Left ventricle myocardium inferior (tissue), 1 donor: ENCODE results near the gene ASH1L. TPM values are rescaled to one million over a fixed set of nuclear protein-coding genes. Genes with fewer than 3 reads are reported as not detected.
A peak's percentile ranks its signal among the peaks of the same experiment; 100 is the strongest.
"Not testable (repeated sequence)": the region's sequence is repeated elsewhere in the genome, so short reads cannot be mapped to it uniquely, and the experiment has no call there.

Source experiments
- DNase-seq: peaks from one replicate; pipeline ENCODE4 v3.0.0-alpha.2; 2020
- H3K27ac ChIP-seq: fragments of 200-600 bp; replicated peaks from 2 replicates; pipeline ENCODE4 v1.8.0; 2021
- H3K27me3 ChIP-seq: fragments of 200-600 bp; 2 replicates; pipeline ENCODE4 v1.8.0; 2021; ENCODE audit warnings: low read depth
- H3K36me3 ChIP-seq: fragments of 200-600 bp; 2 replicates; pipeline ENCODE4 v1.8.0; 2021
- H3K4me1 ChIP-seq: fragments of 200-600 bp; 2 replicates; pipeline ENCODE4 v1.8.0; 2021
- H3K4me3 ChIP-seq: fragments of 200-600 bp; 2 replicates; pipeline ENCODE4 v1.8.0; 2021; ENCODE audit warnings: mild to moderate bottlenecking, moderate library complexity
- H3K9me3 ChIP-seq: fragments of 200-600 bp; replicated peaks from 2 replicates; pipeline ENCODE4 v1.8.0; 2021
- CTCF ChIP-seq: fragments of 200-600 bp; IDR thresholded peaks from 2 replicates; pipeline ENCODE4 v1.8.0; 2021; ENCODE audit warnings: antibody characterized with exemption, mild to moderate bottlenecking, borderline replicate concordance
- intact Hi-C: fragments of 100-400 bp; cut with micrococcal nuclease; formaldehyde crosslinking; loops from one replicate; pipeline ENCODE4 v1.11.0; 2022
- total RNA-seq: library from RNA; stranded (reverse); fragmentation: NEBNext Ultra II Directional; extraction: Animal tissue kit (Norgen Biotek cat#: 25700); gene quantifications from one replicate; pipeline ENCODE4 v1.2.1, GENCODE V29; 2021
- donor health status: DM: no; HTN: yes; CAD: no; lungs with severe emphysema.

Gene ASH1L
- total RNA-seq, 1 donor from 2014 or later: 38.7 TPM

- peak overlapping the region; percentile 26 for H3K4me3 ChIP-seq
These were observed 36.3 kb upstream of the ASH1L start for GRCh38 chr1:155598842-155599331.

GRCh38 chr1:155596864-155597263, 34.3 kb upstream of the ASH1L start:
- TF ChIP-seq CTCF: no peak
- no peak overlapping the region for H3K4me3 ChIP-seq
- no peaks in the 10 kb centered on the region for H3K36me3 ChIP-seq
- H3K4me1 ChIP-seq: peaks cover 5% of the 10 kb centered on the region
- no peaks in the 10 kb centered on the region for H3K9me3 ChIP-seq
- intact Hi-C loops: no loop called here
- no peak for DNase-seq
- H3K27me3 ChIP-seq: peaks cover 7% of the 10 kb centered on the region
- H3K27ac ChIP-seq: no peak overlapping the region

More at GRCh38 chr1:155598842-155599331, 36.3 kb upstream of the ASH1L start:
- DNase-seq: no peak
- TF ChIP-seq CTCF: no peak
- Histone ChIP-seq H3K4me1 (peaks cover 5% of the 10 kb centered on the region), H3K9me3 (no peaks in the 10 kb centered on the region), H3K27me3 (peaks cover 8% of the 10 kb centered on the region), H3K36me3 (no peaks in the 10 kb centered on the region), H3K27ac (no peak overlapping the region)
- intact Hi-C loops: no loop called here

GRCh38 chr1:155595877-155596474, 33.4 kb upstream of the ASH1L start:
- H3K27me3 ChIP-seq, H3K4me1 ChIP-seq, H3K27ac ChIP-seq, H3K36me3 ChIP-seq, H3K4me3 ChIP-seq, H3K9me3 ChIP-seq, DNase-seq, intact Hi-C loops: not testable (repeated sequence)

GRCh38 chr1:155591770-155592169, 29.2 kb upstream of the ASH1L start:
- Histone ChIP-seq H3K36me3 (no peaks in the 10 kb centered on the region), H3K9me3 (no peaks in the 10 kb centered on the region), H3K27ac (no peak overlapping the region), H3K4me3 (no peak overlapping the region), H3K27me3 (no peaks in the 10 kb centered on the region), H3K4me1 (no peaks in the 10 kb centered on the region)
- no peak for DNase-seq
- TF ChIP-seq CTCF: peak; percentile 68
- intact Hi-C loops: no loop called here

- H3K27me3 ChIP-seq, DNase-seq, H3K36me3 ChIP-seq, H3K4me1 ChIP-seq, intact Hi-C loops, H3K9me3 ChIP-seq, H3K4me3 ChIP-seq, H3K27ac ChIP-seq: not testable (repeated sequence)
These were observed 28.1 kb upstream of the ASH1L start for GRCh38 chr1:155590516-155591247.

- H3K27me3 ChIP-seq, H3K36me3 ChIP-seq, DNase-seq, H3K4me1 ChIP-seq, H3K4me3 ChIP-seq, H3K27ac ChIP-seq, intact Hi-C loops, H3K9me3 ChIP-seq: not testable (repeated sequence)
These were observed 26.7 kb upstream of the ASH1L start for GRCh38 chr1:155589282-155589681.

GRCh38 chr1:155583846-155584245, 21.2 kb upstream of the ASH1L start:
- H3K4me1 ChIP-seq, intact Hi-C loops, H3K4me3 ChIP-seq, DNase-seq, H3K27me3 ChIP-seq, H3K27ac ChIP-seq, H3K36me3 ChIP-seq, H3K9me3 ChIP-seq: not testable (repeated sequence)

GRCh38 chr1:155575608-155576007, 13.0 kb upstream of the ASH1L start:
- intact Hi-C loops, H3K4me1 ChIP-seq, H3K27ac ChIP-seq, H3K4me3 ChIP-seq, H3K9me3 ChIP-seq, H3K27me3 ChIP-seq, H3K36me3 ChIP-seq, DNase-seq: not testable (repeated sequence)
